Erythroblast (primary cell): ENCODE data around the gene PGPEP1.

ENCODE experiments used
- GATA1 ChIP-seq: IDR thresholded peaks from 2 replicates; pipeline ENCODE4 v1.6.1; 2011; ENCODE audit warnings: low read depth, mild to moderate bottlenecking, control low read depth, low read length, moderate library complexity
- POLR2A ChIP-seq: IDR thresholded peaks from 2 replicates; pipeline ENCODE4 v1.6.1; 2011; ENCODE audit warnings: mild to moderate bottlenecking, low read length

DNA sequence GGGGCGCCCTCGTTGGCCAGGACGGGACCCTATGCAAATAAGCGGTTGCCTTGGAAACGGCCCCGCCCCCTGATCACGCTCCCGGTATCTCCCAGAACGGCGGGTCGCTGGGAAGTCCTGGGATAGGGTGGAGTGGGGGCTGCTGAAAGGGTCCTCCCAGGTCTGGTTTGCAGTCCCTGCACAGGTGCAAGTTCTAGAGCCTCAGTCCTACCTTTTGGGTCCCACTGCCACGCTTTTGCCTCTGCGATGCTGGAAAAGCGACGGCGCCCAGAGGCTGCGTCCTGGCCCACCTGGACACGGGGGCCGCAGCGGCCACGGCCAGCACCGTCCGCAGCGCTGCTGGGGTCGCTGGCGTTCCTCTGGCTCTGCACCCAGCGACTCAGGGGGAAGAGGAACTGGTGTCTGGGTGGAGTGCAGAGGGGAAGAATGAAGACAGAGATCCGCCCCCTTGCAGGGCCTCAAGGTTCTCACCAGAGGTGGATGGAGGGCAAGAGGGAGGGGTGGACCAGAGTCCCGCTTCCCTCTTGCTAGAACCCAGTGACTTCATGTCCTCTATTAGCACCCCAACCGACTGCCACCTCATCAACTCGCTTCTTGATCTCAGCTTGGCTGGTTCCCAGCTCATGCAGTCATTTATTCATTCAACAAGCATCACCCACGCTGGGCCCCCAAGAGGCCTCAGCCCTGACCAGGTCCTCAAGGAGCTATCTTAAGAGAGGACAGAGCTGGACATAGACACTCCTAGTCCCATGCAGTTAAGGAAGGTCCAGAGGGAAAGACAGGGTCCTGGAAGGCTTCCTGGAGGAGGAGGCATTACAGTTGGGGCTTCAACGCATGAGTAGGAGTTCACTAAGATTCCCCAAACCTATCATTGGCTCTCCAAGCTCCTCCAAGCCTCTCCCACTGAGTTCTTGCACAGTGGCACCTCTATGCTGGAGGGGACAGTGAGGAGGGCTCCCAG, 57.1 kb downstream of the PGPEP1 start, which contains the start of gene LRRC25:
- TF ChIP-seq POLR2A = no peak
- TF ChIP-seq GATA1 = no peak
